A549 (cell line): Measurements from ENCODE around the gene CHTF8.

Source experiments
- BHLHE40 ChIP-seq: IDR thresholded peaks from 2 replicates; pipeline ENCODE4 v1.6.1; 2012; ENCODE audit warnings: low read depth, low read length, inconsistent platforms
- ESRRA ChIP-seq: fragments of 150-350 bp; IDR thresholded peaks from 2 replicates; pipeline ENCODE4 v1.6.1; 2014; ENCODE audit warnings: mild to moderate bottlenecking, low read length, borderline replicate concordance
- POLR2A ChIP-seq: IDR thresholded peaks from 2 replicates; pipeline ENCODE4 v1.6.1; 2012; ENCODE audit warnings: mild to moderate bottlenecking, low read length
- RARB ChIP-seq: fragments of 250-450 bp; sonication (Bioruptor Pico); IDR thresholded peaks from 2 replicates; pipeline ENCODE4 v1.8.0; 2021; ENCODE audit warnings: mild to moderate bottlenecking, moderate library complexity
- TF ChIP-seq, protein P1 (sequence below): fragments of >200 bp; sonication (Bioruptor Twin); formaldehyde crosslinking; IDR thresholded peaks from 3 replicates; pipeline ENCODE4 v1.6.1; 2016

DNA sequence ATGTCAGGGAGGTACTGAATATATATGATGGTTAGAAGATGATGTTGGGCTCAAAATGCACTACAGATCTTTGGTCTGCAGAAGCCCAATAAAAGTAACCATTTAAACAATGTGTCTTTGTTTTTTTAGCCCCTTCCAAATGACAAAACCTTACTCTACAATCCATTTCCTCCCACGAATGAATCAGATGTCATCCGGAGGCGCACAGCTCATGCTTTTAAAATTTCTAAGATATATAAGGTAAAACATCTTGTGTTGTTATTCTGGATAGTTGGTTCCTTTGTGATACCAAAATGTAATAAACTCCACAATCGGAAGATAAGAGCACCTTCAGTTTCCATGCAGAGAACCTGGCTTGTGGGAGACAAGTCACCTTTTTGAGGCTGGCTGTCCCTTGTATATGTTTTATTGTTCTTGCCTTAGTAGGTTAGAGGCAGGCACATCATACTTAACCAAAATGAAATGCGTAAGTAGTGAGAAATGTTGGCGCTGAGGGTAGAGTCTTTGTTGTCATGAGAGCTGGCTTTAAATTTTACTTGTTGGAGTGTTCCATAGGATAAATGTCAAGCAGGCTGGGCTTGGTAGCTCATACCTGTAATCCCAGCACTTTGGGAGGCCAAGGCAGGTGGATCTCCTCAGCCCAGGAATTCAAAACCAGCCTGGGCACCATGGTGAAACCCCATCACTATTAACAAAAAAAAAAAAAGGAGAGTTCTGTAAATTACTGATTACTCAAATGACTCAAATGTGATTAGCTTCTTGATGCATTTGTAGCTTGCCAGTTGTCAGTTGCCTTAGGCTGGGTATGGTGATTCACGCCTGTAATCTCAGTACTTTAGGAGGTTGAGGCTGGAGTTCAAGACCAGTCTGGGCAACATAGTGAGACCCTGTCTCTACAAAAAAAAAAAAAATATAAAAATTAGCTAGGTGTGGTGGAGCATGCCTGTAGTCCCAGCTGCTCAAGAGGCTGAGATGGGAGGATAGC, 34.9 kb upstream of the CHTF8 start:
- TF ChIP-seq, protein P1, sequence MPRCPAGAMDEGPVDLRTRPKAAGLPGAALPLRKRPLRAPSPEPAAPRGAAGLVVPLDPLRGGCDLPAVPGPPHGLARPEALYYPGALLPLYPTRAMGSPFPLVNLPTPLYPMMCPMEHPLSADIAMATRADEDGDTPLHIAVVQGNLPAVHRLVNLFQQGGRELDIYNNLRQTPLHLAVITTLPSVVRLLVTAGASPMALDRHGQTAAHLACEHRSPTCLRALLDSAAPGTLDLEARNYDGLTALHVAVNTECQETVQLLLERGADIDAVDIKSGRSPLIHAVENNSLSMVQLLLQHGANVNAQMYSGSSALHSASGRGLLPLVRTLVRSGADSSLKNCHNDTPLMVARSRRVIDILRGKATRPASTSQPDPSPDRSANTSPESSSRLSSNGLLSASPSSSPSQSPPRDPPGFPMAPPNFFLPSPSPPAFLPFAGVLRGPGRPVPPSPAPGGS = no peak
- no peak for TF ChIP-seq RARB (CRISPR knock-in tag)
- TF ChIP-seq BHLHE40 = no peak
- no peak for TF ChIP-seq ESRRA
- no peak for TF ChIP-seq POLR2A
